Measurements from ENCODE around the gene UBXN4. TPM values are rescaled to one million over a fixed set of nuclear protein-coding genes. Genes with fewer than 3 reads are reported as not detected.
"Not testable (repeated sequence)": the region's sequence is repeated elsewhere in the genome, so short reads cannot be mapped to it uniquely, and the experiment has no call there.

The UBXN4 gene
- polyA plus RNA-seq, 1 donor: 68.6 TPM

DNA sequence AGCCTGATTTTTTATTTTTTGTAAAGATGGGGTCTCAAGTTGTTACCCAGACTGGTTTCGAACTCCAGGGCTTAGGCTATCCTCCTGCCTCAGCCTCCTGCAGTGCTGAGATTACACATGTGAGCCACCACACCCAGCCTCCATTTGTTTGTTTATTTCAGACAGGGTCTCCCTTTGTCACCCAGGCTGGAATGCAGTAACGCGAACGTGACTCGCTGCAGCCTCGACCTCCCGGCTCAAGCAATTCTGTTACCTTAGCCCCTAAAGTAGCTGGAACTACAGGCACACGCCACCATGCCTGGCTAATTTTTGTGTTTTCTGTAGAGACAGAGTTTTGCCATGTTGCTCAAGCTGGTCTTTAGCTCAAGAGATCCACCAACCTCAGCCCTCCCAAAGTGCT, 27.2 kb downstream of the UBXN4 start:
- no peak for DNase-seq (ENCODE audit: low read depth)

- no peak for DNase-seq (ENCODE audit: low read depth)
Observed at GRCh38 chr2:135773319-135773718, 31.7 kb downstream of the UBXN4 start.

- DNase-seq (ENCODE audit: low read depth): no peak
Observed at GRCh38 chr2:135773917-135774316, 32.3 kb downstream of the UBXN4 start.

DNA sequence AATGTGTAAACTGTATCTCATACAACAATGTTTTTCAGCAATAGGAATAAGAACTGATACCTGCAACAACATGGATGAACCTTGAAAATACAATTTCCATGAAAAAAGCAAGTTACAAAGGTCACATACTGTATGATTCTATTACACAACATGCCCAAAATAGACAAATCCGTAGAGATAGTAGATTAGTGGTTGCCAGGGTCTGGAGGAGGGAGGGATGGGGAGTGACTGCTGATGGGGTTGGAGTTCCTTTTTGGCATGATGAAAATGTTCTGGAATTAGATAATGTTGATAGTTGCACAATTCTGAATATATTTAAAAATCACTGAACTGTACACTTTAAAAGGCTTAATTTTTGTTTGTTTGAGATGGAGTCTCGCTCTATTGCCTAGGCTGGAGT, 33.8 kb downstream of the UBXN4 start:
- DNase-seq (ENCODE audit: low read depth): no peak

DNA sequence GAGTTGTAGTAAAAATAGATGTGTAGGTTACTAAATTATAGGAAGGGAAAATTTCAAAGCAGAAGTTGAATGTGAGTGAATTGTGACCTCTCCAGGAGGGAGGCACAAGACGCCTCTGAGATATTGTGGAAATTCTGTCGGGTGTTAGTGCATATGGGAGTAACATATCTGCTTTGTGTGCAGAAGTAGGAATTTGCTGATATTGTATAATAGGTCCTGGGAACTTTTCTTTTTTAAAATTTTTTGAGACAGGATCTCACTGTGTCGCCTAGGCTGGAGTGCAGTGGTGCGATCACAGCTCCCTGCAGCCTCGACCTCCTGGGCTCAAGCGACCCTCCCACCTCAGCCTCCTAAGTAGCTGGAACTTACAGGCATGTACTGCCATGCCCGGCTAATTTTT, 34.7 kb downstream of the UBXN4 start:
- DNase-seq (ENCODE audit: low read depth): no peak

- no peak for DNase-seq (ENCODE audit: low read depth)
Observed at GRCh38 chr2:135782231-135782630, 40.6 kb downstream of the UBXN4 start.

GRCh38 chr2:135783439-135783838, 41.8 kb downstream of the UBXN4 start:
- no peak for DNase-seq (ENCODE audit: low read depth)

DNA sequence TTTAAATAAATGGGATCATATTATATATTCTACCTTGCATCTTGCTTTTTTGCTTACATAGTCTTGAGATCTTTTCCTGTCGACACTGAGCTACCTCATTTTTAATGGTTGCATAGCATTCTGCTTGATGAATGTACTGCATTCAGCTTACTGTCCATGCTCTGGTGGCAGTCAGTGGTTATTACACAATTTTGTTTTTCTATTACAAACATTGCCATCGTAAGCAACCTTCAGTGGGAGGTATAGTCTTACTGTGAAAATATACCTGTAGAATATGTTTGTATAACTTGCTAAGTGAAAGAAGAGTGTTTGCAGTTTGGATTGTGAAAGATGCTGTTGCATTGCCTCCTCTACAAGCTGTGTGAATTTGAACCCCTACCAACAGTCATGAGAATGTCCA, 43.4 kb downstream of the UBXN4 start:
- DNase-seq (ENCODE audit: low read depth): no peak

GRCh38 chr2:135786823-135787222, 45.2 kb downstream of the UBXN4 start:
- no peak for DNase-seq (ENCODE audit: low read depth)

DNA sequence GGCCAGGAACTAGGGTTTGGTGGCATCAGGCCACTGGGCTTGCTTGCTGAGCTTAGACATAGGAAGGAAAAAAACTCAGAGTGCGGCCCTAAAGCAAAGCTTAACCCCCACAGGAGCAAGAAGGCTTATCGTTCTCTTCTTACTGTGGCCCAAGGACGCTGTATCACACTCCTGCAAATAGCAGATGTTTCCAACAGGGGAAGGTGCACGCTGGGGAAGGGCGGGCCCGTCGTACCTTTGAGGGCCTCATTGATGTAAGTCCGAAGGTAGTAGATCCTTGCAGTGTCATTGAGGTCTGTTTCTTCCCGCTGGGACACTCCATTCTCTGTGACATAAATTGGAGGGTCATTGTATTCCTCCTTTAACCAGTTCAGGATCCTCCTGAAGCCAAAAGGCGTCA, 48.8 kb downstream of the UBXN4 start:
- no peak for DNase-seq (ENCODE audit: low read depth)

GRCh38 chr2:135791418-135792190, 49.9 kb downstream of the UBXN4 start:
- DNase-seq (ENCODE audit: low read depth): no peak

DNA sequence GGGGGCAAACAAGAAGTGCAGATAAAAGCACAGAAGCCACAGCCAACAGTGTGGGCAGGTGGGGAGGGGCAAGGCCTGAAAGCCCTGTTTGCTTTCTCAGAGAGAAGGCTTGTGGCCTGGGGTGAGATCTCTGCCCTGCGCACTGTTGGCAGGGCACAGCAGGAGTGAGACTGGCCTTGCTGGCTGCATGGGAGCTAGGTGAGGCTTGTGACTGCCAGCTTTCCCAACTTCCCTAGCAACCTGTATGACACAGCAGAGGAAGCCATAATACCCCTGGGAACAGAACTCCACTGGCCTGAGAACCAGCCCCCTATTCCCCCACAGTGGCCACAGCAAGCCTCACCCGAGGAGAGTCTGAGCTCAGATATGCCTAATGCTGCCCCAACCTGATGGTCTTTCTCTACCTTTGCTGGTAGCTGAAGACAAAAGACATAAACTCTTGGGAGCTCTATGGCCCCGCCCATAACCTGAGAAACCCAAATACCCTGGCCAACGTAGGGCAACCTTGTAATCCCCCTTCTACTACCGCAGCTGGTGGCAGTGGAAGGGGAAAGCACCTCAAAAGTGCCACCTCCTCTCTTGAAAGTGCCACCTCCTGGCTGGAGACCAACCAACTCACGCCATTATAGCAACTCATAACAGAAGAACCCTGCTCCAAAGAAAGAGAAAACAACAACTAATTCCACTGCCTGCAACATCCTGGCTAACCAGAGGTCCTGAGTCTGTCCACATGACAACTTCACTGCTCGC, 50.9 kb downstream of the UBXN4 start:
- DNase-seq (ENCODE audit: low read depth): no peak

GRCh38 chr2:135795641-135796040, 54.0 kb downstream of the UBXN4 start:
- not testable (repeated sequence) for DNase-seq (ENCODE audit: low read depth)

- no peak for DNase-seq (ENCODE audit: low read depth)
Observed at GRCh38 chr2:135796606-135797005, 55.0 kb downstream of the UBXN4 start.

DNA sequence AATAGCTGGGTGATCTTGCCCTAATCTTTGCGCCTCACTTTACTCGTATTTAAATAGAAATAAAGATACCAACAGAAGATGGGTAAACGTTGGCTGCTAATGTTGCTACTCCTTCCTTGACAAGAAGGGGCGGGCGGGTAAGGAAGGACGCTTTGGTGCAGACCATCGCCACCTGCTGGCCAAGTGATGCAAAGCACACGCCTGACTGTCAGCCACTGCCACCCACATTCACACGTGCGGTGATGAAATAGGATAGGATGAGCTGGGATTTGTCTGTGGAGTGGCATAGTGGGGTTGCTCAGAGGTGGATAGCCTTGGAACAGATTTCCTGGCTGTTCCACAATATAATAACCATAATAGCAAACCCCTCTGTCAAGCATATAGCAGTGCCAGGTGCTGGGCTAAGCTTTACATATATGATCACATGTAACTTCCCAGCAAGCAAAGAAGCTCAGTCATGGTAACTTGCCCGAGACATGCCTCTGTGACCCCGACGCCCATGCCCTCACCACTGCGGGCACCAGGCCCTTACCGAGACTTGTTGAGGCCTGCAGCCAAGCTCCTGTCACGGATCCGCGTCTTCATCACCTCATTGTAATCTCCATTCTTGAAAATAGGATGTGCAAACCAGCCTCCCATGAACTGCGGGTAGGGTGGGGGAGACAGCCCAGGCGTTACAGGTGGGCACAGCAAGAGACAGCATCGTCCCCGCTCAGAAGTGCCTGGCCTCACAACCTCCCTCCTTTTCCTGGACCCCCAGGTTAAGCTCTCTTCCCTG, 56.0 kb downstream of the UBXN4 start:
- peak; percentile 14 for DNase-seq (ENCODE audit: low read depth)

- no peak for DNase-seq (ENCODE audit: low read depth)
Observed at GRCh38 chr2:135798275-135798705, 56.6 kb downstream of the UBXN4 start.

- DNase-seq (ENCODE audit: low read depth): no peak
Observed at GRCh38 chr2:135798762-135799161, 57.1 kb downstream of the UBXN4 start.

GRCh38 chr2:135799738-135800137, 58.1 kb downstream of the UBXN4 start:
- DNase-seq (ENCODE audit: low read depth): no peak

- no peak for DNase-seq (ENCODE audit: low read depth)
Observed at GRCh38 chr2:135800513-135801460, 59.1 kb downstream of the UBXN4 start.

- DNase-seq (ENCODE audit: low read depth): no peak
Observed at GRCh38 chr2:135802350-135802749, 60.7 kb downstream of the UBXN4 start.

- no peak for DNase-seq (ENCODE audit: low read depth)
Observed at GRCh38 chr2:135803278-135803677, 61.6 kb downstream of the UBXN4 start.

All from forelimb muscle (tissue), 1 donor.